UCSD-AML1 (cell line): Measurements from ENCODE around the gene ARRB1.
"Not testable (repeated sequence)": the region's sequence is repeated elsewhere in the genome, so short reads cannot be mapped to it uniquely, and the experiment has no call there.

Experiments used
- DNase-seq: peaks from one replicate; lab custom pipeline; 2025; ENCODE audit not compliant: unreplicated experiment; lab: John Stamatoyannopoulos, UW

The ARRB1 gene

DNA sequence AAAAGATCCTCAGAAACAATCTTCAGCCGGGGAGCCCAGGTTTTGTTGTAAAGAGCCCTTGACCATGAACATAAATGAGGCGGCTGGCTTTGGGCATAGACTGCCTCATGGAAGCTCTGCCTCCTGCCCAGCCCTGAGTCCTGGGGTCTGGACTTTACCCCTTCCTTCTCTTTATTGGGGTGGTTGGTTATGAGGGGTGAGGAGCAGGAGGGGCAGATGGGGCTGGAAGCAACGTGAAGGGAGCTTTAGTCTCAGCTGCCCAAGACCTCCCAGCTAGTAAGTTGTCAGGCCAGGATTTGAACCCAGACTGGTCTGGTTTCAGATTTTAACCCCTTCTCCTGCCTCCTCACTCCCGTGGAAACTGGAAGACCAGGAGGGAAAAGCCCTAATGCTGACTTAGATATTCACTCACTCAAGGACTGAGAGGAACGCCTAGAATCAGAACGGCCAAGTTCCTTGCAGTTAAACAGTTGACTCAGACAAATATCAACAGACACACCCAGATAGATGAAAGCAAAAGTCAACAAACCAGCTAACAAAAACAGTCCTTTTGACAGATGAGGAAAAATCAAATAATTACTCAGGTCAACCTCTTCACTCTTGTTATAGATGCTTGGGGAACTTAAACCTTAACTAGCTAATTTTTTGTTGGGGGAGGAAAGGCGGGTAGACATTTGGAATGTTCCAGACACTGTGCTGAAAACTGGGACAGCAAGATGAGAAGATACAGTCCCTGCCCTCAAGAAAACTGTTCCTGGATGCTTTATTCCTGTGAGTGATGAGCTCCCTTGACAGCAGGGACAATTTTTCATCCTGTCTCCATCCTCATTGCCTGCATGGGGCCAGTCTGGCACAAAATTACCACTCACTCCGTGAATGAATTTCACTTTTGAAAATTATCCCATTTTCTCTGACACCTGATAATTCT, 20.8 kb upstream of the ARRB1 start:
- DNase-seq: no peak

GRCh38 chr11:75369560-75370255, 18.2 kb upstream of the ARRB1 start:
- peak; percentile 74 for DNase-seq

DNA sequence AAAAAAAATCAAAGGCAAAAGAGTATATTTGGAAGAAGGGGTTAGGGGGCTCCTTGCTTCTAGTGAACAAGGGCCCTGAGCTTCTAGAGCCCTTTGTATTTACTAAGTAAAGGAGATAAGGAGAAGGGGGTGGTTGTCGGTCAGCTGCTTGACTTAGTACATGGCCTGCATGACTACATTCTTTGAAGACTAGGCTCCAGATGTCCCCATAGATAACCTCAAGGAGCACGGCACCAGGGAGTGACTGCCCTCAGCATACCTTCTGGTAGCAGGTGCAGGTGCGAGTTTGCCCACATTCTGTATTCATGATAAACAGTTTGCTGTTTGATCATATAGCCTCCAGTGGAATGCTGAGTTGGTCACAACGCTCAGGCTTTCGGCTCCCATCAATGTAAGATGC, 15.4 kb upstream of the ARRB1 start:
- DNase-seq: not testable (repeated sequence)

- DNase-seq: no peak
Observed at GRCh38 chr11:75365711-75366181, 14.3 kb upstream of the ARRB1 start.

DNA sequence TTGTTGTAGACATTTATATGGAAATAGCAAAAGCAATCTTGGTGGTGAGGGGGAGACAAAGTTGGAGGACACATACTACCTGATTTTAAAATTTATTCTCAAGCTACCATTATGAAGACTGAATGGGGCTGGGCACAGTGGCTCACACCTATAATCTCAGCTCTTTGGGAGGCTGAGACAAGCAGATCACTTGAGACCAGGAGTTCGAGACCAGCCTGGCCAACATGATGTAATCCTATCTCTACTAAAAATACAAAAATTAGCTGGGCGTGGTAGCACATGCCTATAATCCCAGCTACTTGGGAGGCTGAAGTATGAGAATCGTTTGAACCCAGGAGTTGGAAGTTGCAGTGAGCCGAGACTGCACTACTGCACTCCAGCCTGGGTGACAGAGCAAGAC, 10.8 kb upstream of the ARRB1 start:
- not testable (repeated sequence) for DNase-seq

- no peak for DNase-seq
Observed at GRCh38 chr11:75356613-75357012, 5.2 kb upstream of the ARRB1 start.

DNA sequence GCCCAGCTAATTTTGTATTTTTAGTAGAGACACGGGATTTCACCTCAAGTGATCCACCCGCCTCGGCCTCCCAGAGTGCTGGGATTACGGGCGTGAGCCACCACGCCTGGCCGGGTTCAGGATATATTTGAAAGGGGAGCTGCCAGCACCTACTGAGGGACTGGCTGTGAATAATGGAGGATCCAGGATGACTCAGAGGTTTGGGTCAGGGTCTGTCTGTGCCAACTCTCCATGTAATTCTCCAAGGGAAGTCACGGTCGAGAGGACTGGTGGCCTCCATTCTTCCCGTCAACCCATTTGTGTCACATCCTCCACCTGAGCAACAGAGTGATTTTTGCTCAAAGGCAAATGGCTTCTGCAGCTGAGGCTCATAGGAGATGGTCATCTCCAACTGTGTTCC, 3.6 kb upstream of the ARRB1 start:
- no peak for DNase-seq

DNA sequence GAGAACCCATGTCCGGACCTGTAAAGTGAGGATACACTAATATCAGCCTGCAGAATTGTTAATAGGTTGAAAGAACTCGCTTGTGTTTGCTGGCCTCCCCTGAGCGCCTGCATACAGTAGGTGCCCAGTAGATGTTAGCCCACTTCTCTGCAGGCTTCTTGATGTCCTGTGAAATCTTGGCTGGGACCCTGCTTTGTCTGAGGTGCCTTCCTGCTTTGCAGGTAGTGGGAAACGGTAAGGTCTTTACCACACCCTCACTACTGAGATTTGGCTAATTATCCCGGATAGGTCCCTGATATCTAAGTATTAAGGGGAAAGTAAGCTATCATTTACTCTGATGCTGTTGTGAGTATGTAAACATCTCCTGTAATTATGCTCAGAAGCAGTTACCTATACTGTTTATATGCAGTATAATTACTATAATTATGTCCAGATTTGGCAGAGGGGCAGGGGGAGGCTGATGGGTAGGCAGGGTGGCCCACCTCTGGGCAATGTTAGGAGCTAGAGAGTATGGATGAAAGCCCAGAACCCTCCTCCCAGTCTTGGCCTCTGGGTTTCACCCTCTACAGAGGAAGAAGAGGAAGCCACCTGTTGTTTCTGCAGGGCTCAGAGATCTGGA, 1.2 kb upstream of the ARRB1 start:
- no peak for DNase-seq

DNA sequence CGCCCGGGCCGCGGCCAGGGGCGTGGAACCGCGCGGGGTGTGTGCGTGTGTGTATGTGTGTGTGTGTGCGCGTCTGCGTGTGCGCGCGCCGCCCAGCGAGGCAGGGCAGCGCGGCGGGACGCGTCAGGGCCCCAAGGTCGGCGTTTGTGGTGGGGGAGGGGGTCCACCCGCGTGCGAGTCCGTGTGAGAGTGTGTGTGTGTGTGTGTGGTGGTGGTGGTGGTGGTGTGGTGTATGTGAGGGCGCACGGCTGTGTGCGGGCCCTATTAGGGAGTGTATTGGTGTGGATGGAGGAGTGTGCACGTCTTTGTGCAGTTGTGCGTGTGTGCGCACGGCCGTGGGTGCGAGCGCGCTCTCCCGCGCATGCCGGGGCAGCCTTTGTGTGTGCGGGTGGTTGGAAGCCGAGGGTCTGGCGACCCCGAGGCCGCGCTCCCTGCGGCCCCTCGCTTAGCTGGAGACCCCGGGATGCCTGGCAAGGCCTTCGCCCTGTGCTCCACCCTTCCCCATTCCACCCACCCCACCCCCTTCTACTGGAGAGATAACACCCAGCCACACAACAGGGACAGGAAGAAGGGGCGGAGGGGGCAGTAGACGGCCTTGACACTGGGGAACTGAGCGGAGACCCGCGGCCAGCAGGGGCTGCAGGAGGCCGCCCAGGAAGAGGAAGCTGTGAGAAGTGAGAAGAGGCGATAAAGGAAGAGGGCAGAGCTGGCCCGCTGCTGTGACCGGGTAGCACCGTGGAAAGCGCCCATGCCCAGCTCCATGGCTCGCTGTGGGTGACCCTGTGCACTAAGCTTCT, 528 bp upstream of the ARRB1 start:
- DNase-seq: peak; percentile 88

- peak; percentile 64 for DNase-seq
Observed at GRCh38 chr11:75350743-75351540, 519 bp downstream of the ARRB1 start.

DNA sequence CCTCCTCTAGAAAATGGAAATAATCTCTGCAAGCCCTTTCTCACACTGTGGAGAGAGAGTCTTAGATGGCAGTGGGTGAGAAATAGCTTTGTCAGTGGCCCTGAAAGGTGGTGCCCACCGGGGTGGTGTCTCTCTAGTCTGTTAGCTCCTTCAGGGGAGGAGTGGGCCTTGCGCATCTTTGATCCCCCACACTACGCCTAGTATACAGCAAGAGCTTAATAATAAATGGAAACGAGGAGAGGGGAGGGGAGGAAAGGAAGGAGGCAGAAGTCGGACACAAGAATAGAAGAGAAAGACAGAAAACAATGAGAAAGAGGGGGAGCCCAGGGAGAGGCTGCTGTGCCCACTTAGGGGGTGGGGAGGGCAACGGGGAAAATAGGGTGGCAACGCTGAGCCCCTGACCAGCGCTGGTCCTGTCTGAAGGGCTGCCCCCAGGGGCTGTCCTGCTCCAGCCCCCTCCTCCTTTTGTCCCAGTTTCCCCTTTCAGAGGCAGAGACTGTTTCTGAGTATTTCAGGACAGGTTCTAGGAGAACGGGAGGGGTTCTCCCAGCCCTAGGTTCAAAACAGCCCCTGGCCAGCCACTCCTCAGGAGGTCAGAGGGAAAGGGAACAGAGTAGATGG, 1.2 kb downstream of the ARRB1 start:
- DNase-seq: no peak

DNA sequence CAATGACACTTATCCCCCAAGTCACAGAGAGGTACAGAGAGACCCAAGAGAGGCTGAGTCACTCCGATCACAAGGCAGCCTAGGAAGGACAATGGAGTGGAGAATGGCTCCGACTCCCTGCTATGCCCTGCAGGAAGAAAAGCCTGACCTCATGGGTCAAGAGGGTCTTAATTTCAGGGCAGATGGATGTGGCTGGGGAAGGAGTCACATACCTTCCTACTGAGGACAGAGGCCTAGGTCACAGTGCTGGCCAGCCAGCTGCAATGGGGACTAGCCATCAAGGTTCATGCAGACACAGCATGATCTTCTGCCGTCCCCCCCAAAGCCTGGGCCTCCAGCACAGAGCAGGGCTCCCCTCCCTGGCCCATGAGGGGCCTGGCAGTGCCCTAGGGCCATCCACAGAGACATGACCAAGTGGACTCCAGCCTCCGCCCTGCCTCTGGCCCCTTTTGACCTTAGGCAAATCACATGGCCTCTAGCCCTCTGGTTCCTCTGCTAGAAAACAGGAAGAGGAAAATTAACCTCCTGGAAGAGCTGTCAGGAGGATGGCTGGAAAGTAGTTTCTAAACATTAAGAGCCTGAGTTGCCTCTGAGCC, 1.8 kb downstream of the ARRB1 start:
- no peak for DNase-seq

DNA sequence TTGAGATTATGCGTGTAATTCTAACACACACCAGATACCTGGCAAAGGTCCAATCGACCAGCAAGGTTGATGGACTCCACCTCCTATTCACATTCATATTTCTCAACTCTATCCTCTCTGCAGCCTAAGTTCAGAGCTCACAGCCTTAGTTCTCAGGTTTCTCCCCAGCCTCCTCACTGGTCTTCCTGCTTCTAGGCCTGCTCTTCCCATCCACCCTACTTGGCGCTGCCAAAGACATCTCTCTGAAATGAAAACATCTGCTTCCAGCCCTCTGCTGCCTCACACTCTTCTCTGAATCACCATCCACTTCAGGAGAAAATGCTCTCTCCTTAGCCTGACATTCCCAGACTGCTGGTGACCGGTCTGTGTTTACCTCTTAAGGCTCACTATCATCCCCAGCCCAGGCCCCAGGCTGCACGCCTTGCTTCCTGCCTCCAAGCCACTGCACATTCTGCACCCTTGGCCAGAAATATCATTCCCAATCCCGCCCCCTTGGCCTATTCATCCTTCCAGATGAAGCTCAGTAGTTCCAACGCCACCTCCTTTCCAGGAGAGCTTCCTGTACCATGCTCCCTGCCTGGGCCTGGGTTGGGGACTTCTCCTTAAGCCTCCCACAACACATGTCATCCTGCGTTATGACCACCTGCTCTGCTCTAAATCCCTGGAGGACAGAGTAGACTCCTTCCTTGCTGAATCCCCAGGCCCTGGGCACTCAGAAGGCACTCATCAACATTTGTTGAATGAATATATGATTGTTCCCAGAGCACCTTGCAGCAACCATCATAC, 3.5 kb downstream of the ARRB1 start:
- peak; percentile 47 for DNase-seq

DNA sequence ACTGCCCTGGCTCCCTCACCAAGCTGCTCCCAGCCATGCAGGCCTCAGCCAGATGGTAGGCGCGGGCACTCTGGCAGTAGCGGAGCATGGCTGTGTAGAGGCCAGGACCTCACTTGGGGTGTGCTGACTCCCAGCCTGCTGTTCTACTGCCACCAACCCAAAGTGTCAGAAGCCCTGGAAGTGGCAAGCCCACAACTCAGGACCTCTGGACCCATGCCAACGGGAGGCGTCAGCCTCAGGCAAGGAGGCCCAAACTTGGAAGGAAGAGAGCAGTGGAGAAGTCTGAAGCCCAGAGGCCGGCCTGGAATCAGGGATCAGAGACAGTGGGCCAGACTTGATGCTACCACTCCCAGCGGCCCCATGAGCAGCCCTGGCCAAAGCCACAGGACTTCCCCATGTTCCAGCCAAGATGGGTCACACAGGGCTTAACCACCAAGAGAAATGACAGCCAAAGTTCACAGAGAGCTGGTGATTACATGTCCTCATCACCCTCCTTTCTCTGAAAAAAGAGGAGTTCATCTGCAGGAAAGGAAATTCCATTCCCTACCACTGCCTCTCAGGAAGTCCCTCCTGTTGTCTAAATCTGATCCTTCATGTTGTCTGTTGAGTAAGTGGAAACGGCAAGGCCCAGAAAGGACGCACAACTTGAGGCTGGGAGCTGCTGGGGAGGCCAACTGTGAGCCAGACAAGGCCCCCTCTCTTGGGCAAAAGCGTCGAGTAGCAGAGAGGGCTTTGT, 4.4 kb downstream of the ARRB1 start:
- DNase-seq: no peak

- DNase-seq: no peak
Observed at GRCh38 chr11:75346296-75346695, 5.2 kb downstream of the ARRB1 start.

DNA sequence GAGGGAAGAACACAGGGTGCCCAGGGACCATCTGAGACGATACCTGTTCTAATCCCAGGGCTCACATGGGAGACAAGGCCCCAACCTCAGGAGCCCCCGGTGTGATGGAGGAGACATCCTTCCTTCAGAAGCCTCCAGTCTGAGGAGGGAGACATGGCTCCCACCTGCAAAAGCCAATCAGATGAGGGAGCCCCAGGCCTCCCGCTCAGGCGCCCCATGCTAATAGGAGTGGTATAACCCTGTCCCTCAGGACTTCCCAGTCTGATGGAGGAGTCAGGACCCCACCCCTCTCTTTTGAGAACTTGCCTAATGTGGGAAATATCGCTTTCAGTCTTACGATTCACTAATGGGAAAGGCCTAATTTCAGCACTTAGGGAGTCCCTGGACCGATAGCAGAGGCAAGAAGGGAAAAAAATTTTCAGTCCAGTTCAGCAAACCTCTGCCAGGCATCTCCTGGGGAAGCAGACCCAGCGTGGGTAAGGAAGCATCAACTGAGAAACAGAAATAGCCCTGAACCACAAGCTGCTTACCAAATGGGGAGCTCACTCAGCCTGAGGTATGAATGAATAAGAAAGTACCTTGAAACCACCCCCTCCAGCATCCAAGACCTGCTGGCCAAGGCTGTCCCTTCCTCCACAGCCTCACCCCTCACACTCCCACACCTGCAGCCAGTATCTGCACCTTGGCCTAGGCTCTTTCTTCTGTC, 5.9 kb downstream of the ARRB1 start:
- no peak for DNase-seq

DNA sequence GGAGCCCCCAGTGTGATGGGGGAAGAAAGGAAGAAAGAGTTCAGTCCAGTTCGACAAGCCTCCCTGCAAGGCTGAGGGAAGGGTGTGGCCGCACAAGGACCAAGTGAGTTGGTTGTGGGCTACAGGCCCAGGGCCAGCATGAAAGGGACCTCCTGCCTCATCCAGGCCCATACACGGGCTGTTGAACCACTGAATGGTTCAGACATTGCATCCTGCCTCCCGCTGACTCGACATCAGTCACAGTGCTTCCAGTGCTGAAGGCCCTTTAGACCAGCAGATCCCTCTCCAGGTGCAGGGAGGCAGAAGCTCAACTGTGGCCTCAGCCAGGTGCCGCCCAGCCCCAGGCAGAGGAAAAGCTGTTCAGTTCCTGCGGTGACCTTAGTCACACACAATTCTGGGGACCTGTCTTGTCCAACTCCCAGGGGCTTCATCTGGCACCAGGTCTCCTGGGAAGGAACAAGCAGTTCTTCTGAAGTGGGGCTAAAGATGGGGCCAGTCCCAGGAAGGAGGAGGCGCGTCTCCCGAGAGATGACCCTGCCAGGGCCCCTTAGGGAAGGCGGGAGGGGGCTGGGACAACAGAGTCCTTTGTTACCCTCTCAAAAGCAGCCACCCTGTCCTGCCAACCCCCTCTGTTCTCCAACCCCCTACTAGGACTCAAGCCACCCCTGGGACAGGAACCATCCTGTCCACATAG, 6.6 kb downstream of the ARRB1 start:
- DNase-seq: no peak
